Measurements from ENCODE around the gene SHC4.

Gene SHC4

GRCh38 chr15:48963524-48964113 is at the start of gene SHC4:
Gene SHC4, minus strand, starts transcription at chr15:48963919. Its CDS starts 904 bp downstream, at chr15:48963015.
- in situ Hi-C loops (cut with MboI; ENCODE audit: low pct_unique_long_range_greater_than_20kb, low sequenced_read_pairs) = no loop called here

GRCh38 chr15:48999314-48999713 is 35.6 kb upstream of the SHC4 start:
- DNase-seq = no peak
- in situ Hi-C loops (cut with MboI; ENCODE audit: low pct_unique_long_range_greater_than_20kb, low sequenced_read_pairs) = no loop called here

More at GRCh38 chr15:48963524-48964113, at the start of gene SHC4:
- DNase-seq = peak; percentile 27

- in situ Hi-C loops (cut with MboI; ENCODE audit: low pct_unique_long_range_greater_than_20kb, low sequenced_read_pairs) = no loop called here
- DNase-seq = no peak
These were observed 32.6 kb upstream of the SHC4 start for GRCh38 chr15:48996276-48996675.

GRCh38 chr15:48993380-48993779 is 29.7 kb upstream of the SHC4 start:
- in situ Hi-C loops (cut with MboI; ENCODE audit: low pct_unique_long_range_greater_than_20kb, low sequenced_read_pairs) = no loop called here
- no peak for DNase-seq

- in situ Hi-C loops (cut with MboI; ENCODE audit: low pct_unique_long_range_greater_than_20kb, low sequenced_read_pairs) = no loop called here
- peak; percentile 42 for DNase-seq
These were observed 28.8 kb upstream of the SHC4 start for GRCh38 chr15:48992545-48992944.

GRCh38 chr15:48992096-48992495 is 28.4 kb upstream of the SHC4 start:
- in situ Hi-C loops (cut with MboI; ENCODE audit: low pct_unique_long_range_greater_than_20kb, low sequenced_read_pairs) = no loop called here

GRCh38 chr15:48989170-48989569 is 25.5 kb upstream of the SHC4 start:
- no peak for DNase-seq
- in situ Hi-C loops (cut with MboI; ENCODE audit: low pct_unique_long_range_greater_than_20kb, low sequenced_read_pairs) = no loop called here

More at GRCh38 chr15:48992096-48992495, 28.4 kb upstream of the SHC4 start:
- no peak for DNase-seq

- no peak for DNase-seq
- in situ Hi-C loops (cut with MboI; ENCODE audit: low pct_unique_long_range_greater_than_20kb, low sequenced_read_pairs) = no loop called here
These were observed 23.4 kb upstream of the SHC4 start for GRCh38 chr15:48987142-48987541.

GRCh38 chr15:48986240-48986639 is 22.5 kb upstream of the SHC4 start:
- in situ Hi-C loops (cut with MboI; ENCODE audit: low pct_unique_long_range_greater_than_20kb, low sequenced_read_pairs) = no loop called here
- no peak for DNase-seq

- no peak for DNase-seq
- in situ Hi-C loops (cut with MboI; ENCODE audit: low pct_unique_long_range_greater_than_20kb, low sequenced_read_pairs) = no loop called here
These were observed 21.8 kb upstream of the SHC4 start for GRCh38 chr15:48985516-48985915.

- in situ Hi-C loops (cut with MboI; ENCODE audit: low pct_unique_long_range_greater_than_20kb, low sequenced_read_pairs) = no loop called here
- no peak for DNase-seq
These were observed 21.2 kb upstream of the SHC4 start for GRCh38 chr15:48984811-48985352.

- DNase-seq = no peak
- in situ Hi-C loops (cut with MboI; ENCODE audit: low pct_unique_long_range_greater_than_20kb, low sequenced_read_pairs) = no loop called here
These were observed 20.4 kb upstream of the SHC4 start for GRCh38 chr15:48984021-48984710.

GRCh38 chr15:48983300-48983699 is 19.6 kb upstream of the SHC4 start:
- in situ Hi-C loops (cut with MboI; ENCODE audit: low pct_unique_long_range_greater_than_20kb, low sequenced_read_pairs) = no loop called here
- no peak for DNase-seq

GRCh38 chr15:48981941-48982340 is 18.2 kb upstream of the SHC4 start:
- in situ Hi-C loops (cut with MboI; ENCODE audit: low pct_unique_long_range_greater_than_20kb, low sequenced_read_pairs) = no loop called here
- DNase-seq = no peak

- in situ Hi-C loops (cut with MboI; ENCODE audit: low pct_unique_long_range_greater_than_20kb, low sequenced_read_pairs) = no loop called here
- no peak for DNase-seq
These were observed 14.9 kb upstream of the SHC4 start for GRCh38 chr15:48978638-48979037.

GRCh38 chr15:48976444-48977088 is 12.8 kb upstream of the SHC4 start:
- in situ Hi-C loops (cut with MboI; ENCODE audit: low pct_unique_long_range_greater_than_20kb, low sequenced_read_pairs) = no loop called here
- no peak for DNase-seq

- peak; percentile 90 for DNase-seq
- in situ Hi-C loops (cut with MboI; ENCODE audit: low pct_unique_long_range_greater_than_20kb, low sequenced_read_pairs) = no loop called here
These were observed 12.0 kb upstream of the SHC4 start for GRCh38 chr15:48975472-48976419.

GRCh38 chr15:48974882-48975281 is 11.2 kb upstream of the SHC4 start:
- in situ Hi-C loops (cut with MboI; ENCODE audit: low pct_unique_long_range_greater_than_20kb, low sequenced_read_pairs) = no loop called here

More at GRCh38 chr15:48974882-48975281, 11.2 kb upstream of the SHC4 start:
- DNase-seq = no peak

All from KBM-7 (cell line).